Measurements from ENCODE around the gene CCDC88C. TPM values are rescaled to one million over a fixed set of nuclear protein-coding genes. Genes with fewer than 3 reads are reported as not detected.

Gene CCDC88C
- total and polyA plus RNA-seq, 3 donors from 2014 or later, result 36.5 to 51.3 (median 47.4) TPM

DNA sequence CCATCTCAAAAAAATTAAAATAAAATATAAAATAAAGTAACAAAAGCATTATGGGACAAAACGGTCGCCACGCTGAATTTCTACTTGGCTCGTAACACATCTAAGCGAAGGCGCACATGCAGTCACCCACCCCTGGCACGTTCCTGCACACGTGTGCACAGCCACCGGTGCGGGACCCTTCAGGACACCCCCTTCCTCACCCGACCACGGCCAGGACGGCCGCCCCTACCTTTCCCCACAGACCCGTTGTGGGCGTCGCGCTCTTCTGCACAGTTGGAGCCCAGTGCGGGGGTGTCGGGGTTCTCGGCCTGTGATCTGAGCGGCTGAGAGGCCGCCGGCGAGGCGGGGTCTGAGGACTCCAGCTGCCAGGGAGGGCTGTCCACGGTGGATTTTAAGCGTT, 128.7 kb downstream of the CCDC88C start:
- Histone ChIP-seq H3K9me3 (no peaks in the 10 kb centered on the region), H3K27me3 (no peaks in the 10 kb centered on the region), H3K27ac (no peak overlapping the region), H3K4me1 (peaks cover 5% of the 10 kb centered on the region), H3K36me3 (ENCODE audit: low read depth, missing control alignments) (no peaks in the 10 kb centered on the region), H3K4me3 (no peak overlapping the region)
- intact Hi-C loops (cut with DNase I; ENCODE audit: low total_unique reads), result loop anchor here (5.0 to 10.0 kb wide), 2 partner anchors 107 to 384 kb away; no protein-coding TSS in a partner anchor
- TF ChIP-seq, protein P1, sequence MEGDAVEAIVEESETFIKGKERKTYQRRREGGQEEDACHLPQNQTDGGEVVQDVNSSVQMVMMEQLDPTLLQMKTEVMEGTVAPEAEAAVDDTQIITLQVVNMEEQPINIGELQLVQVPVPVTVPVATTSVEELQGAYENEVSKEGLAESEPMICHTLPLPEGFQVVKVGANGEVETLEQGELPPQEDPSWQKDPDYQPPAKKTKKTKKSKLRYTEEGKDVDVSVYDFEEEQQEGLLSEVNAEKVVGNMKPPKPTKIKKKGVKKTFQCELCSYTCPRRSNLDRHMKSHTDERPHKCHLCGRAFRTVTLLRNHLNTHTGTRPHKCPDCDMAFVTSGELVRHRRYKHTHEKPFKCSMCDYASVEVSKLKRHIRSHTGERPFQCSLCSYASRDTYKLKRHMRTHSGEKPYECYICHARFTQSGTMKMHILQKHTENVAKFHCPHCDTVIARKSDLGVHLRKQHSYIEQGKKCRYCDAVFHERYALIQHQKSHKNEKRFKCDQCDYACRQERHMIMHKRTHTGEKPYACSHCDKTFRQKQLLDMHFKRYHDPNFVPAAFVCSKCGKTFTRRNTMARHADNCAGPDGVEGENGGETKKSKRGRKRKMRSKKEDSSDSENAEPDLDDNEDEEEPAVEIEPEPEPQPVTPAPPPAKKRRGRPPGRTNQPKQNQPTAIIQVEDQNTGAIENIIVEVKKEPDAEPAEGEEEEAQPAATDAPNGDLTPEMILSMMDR (IDR thresholded peaks at IDR 0.05), result no peak
- no peak for TF ChIP-seq POLR2A (IDR thresholded peaks at IDR 0.05)
- 92 to 97% methylated on average over 28 of the region's 28 CpGs for WGBS, 2 donors
- DNase-seq, result no peak

DNA sequence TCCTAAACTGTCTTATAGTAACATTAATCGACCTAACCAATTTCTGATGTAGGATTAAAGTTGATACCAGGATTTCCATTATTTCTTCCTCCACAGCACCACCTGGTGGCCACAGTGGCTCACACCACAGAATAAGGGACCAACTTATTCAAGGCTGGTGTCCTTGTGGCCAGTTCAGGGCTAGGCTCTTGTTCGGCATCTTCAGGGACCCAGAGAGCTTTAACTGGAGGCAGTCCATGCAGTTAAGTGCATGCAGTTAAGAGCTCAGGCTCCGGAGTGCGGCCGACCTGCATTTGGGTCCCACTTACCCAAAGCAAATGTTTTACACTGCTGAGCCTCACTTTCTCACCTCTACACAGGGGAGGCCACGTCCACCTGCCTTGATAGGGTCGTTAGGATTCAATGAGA, 131.1 kb downstream of the CCDC88C start:
- intact Hi-C loops (cut with DNase I; ENCODE audit: low total_unique reads), result loop anchor here (5.0 to 10.0 kb wide), 2 partner anchors 104 to 382 kb away; no protein-coding TSS in a partner anchor
- Histone ChIP-seq H3K9me3 (no peaks in the 10 kb centered on the region), H3K27ac (no peak overlapping the region), H3K4me1 (peaks cover 11% of the 10 kb centered on the region), H3K4me3 (no peak overlapping the region), H3K27me3 (no peaks in the 10 kb centered on the region), H3K36me3 (ENCODE audit: low read depth, missing control alignments) (no peaks in the 10 kb centered on the region)
- 40 to 41% methylated on average over 7 of the region's 7 CpGs for WGBS, 2 donors
- peak; percentile 87 for DNase-seq
- TF ChIP-seq, protein P1 (IDR thresholded peaks at IDR 0.05), result peak; percentile 90 to 96 (median 95)
- no peak for TF ChIP-seq POLR2A (IDR thresholded peaks at IDR 0.05)

DNA sequence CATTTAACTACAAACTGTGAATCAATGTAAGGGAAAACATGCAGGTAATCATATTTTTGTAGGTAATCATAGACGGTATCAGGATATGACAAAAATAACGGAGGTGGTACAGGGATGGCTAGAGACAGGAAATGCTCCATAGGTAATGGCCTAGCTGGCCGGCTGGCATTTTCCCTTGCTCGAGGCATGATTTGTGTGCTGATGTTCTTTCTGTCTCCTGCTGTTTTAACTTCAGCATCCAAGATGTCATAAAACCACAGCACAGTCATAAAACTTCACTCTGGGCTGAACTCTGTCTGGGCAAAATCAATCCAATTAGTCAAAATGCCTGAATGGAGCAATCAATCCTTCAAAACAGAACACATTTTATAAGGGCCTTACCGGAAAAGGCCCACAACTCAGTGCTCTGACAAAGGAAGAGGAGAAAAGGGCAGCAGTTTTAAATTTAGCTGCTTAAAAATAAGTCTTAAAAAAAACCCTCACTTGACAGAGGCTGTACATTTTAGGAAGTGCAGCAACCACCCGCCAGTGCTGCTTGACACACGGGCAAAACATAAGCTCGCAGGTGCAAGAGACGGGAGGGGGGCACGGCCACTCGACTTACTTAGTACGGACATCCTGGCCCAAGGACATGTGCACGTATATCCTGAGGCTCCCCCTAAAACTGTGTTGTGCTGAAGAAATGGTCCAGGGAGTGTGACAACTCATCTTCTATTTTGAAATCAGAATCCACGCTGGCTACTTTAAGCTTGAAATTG, 132.7 kb downstream of the CCDC88C start:
- no peaks in the 10 kb centered on the region for H3K9me3 ChIP-seq
- TF ChIP-seq, protein P1 (IDR thresholded peaks at IDR 0.05), result no peak
- TF ChIP-seq POLR2A (IDR thresholded peaks at IDR 0.05), result no peak
- WGBS, 2 donors, result 84 to 88% methylated on average over 14 of the region's 14 CpGs
- DNase-seq, result no peak
- H3K27me3 ChIP-seq, result no peaks in the 10 kb centered on the region
- no peaks in the 10 kb centered on the region for H3K36me3 ChIP-seq (ENCODE audit: low read depth, missing control alignments)
- peaks cover 11% of the 10 kb centered on the region for H3K4me1 ChIP-seq
- intact Hi-C loops (cut with DNase I; ENCODE audit: low total_unique reads), result loop anchor here (5.0 to 10.0 kb wide), 2 partner anchors 103 to 380 kb away; no protein-coding TSS in a partner anchor
- no peak overlapping the region for H3K27ac ChIP-seq
- H3K4me3 ChIP-seq, result no peak overlapping the region

DNA sequence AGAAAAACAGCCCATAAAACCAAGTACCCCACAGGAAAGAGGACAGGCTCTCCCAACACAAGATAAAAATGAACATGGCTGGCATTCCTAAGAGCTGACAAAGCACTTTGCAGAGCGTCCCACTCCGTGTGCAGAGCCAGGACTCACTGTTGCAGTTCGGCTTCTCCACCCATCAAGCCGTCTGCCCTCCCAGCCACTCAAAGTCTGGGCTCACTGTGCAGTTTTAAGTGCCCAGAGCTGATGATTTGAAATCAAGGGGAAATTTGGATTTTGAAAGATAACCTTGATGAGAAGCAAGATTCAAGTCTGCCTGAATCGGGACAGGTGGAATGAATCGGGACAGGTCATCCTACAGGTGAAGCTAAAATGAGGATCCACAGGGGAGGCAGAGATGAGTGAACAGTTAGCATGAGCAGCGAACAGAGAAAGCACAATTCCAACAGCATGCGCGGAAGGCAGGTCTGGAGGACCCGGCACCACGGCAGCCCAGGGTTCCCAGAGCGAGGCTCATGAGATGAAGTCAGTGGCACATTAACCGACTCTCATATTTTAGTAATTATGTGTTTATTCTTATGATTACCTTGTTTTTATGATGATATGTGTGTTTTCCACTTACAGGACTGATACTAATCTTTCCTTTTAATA, 133.4 kb downstream of the CCDC88C start:
- Histone ChIP-seq H3K36me3 (ENCODE audit: low read depth, missing control alignments) (no peaks in the 10 kb centered on the region), H3K27me3 (no peaks in the 10 kb centered on the region), H3K27ac (no peak overlapping the region), H3K4me1 (peaks cover 11% of the 10 kb centered on the region), H3K4me3 (no peak overlapping the region), H3K9me3 (no peaks in the 10 kb centered on the region)
- TF ChIP-seq, protein P1 (IDR thresholded peaks at IDR 0.05), result no peak
- TF ChIP-seq POLR2A (IDR thresholded peaks at IDR 0.05), result no peak
- peak; percentile 42 for DNase-seq
- intact Hi-C loops (cut with DNase I; ENCODE audit: low total_unique reads), result loop anchor here (10.0 kb wide), 1 partner anchor 379 kb away; no protein-coding TSS in a partner anchor
- WGBS, 2 donors, result 70 to 80% methylated on average over 13 of the region's 13 CpGs
